Endothelial cell of umbilical vein (primary cell): ENCODE results near the gene VSIG10. TPM values are rescaled to one million over a fixed set of nuclear protein-coding genes. Genes with fewer than 3 reads are reported as not detected.

Source experiments
- BruUV-seq: library from RNA; stranded (reverse); fragments of 400-500 nt; replicated peaks from 2 replicates; lab custom pipeline; 2021; lab: Mats Ljungman, UMichigan
- CTCF ChIA-PET: fragments of 300-600, 350-600 bp; sonication (Branson Sonifier 250); formaldehyde crosslinking; loops from one replicate; lab custom pipeline; 2021; ENCODE audit warnings: antibody characterized with exemption, inconsistent platforms; lab: Charles Lee
- POLR2A ChIA-PET: fragments of 300-600, 350-600 bp; sonication (Branson Sonifier 250); formaldehyde crosslinking; loops from one replicate; lab custom pipeline; 2021; ENCODE audit warnings: antibody characterized with exemption, inconsistent platforms; lab: Charles Lee
- DNase-seq: peaks from one replicate; pipeline ENCODE4 v3.0.0-alpha.2; 2011; ENCODE audit warnings: low read depth, low spot score
- FAIRE-seq: peaks from 2 replicates; lab custom pipeline; 2011; peaks lifted over from hg19 to GRCh38; lab: Jason Lieb, UNC
- H2AFZ ChIP-seq: 2 replicates; pipeline ENCODE4 v1.6.0; 2012; ENCODE audit warnings: low read depth, low read length, control low read depth, inconsistent platforms
- H3K27ac ChIP-seq: 2 replicates; pipeline ENCODE4 v1.5.1; 2011; ENCODE audit warnings: low read depth, mild to moderate bottlenecking, control low read depth, low read length, moderate library complexity; ENCODE audit not compliant: insufficient read depth
- H3K27me3 ChIP-seq, 2 experiments: 2 replicates each; pipeline versions ENCODE4 v1.6.0 to v1.6.1; 2011; ENCODE audit warnings: low read length in 2 of 2, mixed read lengths in 1 of 2; ENCODE audit not compliant: control insufficient read depth in 2 of 2, insufficient read depth in 2 of 2
- H3K36me3 ChIP-seq, 2 experiments: 2 replicates in 1 of 2; 3 replicates in 1 of 2; pipeline ENCODE4 v1.5.1; 2011; ENCODE audit warnings: low read length in 2 of 2, mild to moderate bottlenecking in 1 of 2, moderate library complexity in 1 of 2; ENCODE audit not compliant: control insufficient read depth in 2 of 2, insufficient read depth in 2 of 2; ENCODE audit errors: extremely low read depth in 1 of 2
- H3K4me1 ChIP-seq: 3 replicates; pipeline ENCODE4 v1.5.1; 2011; ENCODE audit warnings: mild to moderate bottlenecking, low read length; ENCODE audit not compliant: control insufficient read depth, insufficient read depth; ENCODE audit errors: extremely low read depth
- H3K4me2 ChIP-seq: 2 replicates; pipeline ENCODE4 v1.6.1; 2011; ENCODE audit warnings: low read length, control low read depth, mixed read lengths; ENCODE audit not compliant: insufficient read depth
- H3K4me3 ChIP-seq, 3 experiments: fragments of 200-600 bp in 1 of 3; sonication (generic), shearing (Covaris generic) in 1 of 3; replicated peaks in 1 of 3; 2 replicates each; pipeline ENCODE4 v1.5.1; 2011 to 2016; ENCODE audit warnings: control low read depth in 3 of 3, low read length in 3 of 3, mild to moderate bottlenecking in 2 of 3, inconsistent platforms in 1 of 3, low read depth in 1 of 3, moderate library complexity in 1 of 3; ENCODE audit not compliant: insufficient read depth in 1 of 3
- H3K79me2 ChIP-seq: 2 replicates; pipeline ENCODE4 v1.6.0; 2012; ENCODE audit warnings: low read length, inconsistent platforms; ENCODE audit not compliant: control insufficient read depth, insufficient read depth
- H3K9ac ChIP-seq: replicated peaks from 2 replicates; pipeline ENCODE3; 2011; ENCODE audit warnings: low read length, control low read depth; ENCODE audit not compliant: insufficient read depth; ENCODE audit errors: extremely low read depth
- H3K9me1 ChIP-seq: replicated peaks from 3 replicates; pipeline ENCODE4 v1.6.0; 2011; ENCODE audit warnings: mild to moderate bottlenecking, low read length; ENCODE audit not compliant: control insufficient read depth, insufficient read depth; ENCODE audit errors: extremely low read depth
- H3K9me3 ChIP-seq: replicated peaks from 2 replicates; pipeline ENCODE4 v1.5.1; 2012; ENCODE audit warnings: low read length, inconsistent platforms; ENCODE audit not compliant: control insufficient read depth, insufficient read depth
- H4K20me1 ChIP-seq: replicated peaks from 2 replicates; pipeline ENCODE3; 2011; ENCODE audit warnings: mild to moderate bottlenecking, low read length; ENCODE audit not compliant: control insufficient read depth, insufficient read depth; ENCODE audit errors: extremely low read depth
- CTCF ChIP-seq, 2 donors: IDR thresholded peaks; 1 replicate in 1 of 2; 2 replicates in 1 of 2; pipeline ENCODE4 v1.5.1; 2011; ENCODE audit warnings: low read length in 2 of 2, mild to moderate bottlenecking in 2 of 2, moderate library complexity in 2 of 2, control low read depth in 1 of 2, inconsistent platforms in 1 of 2, low read depth in 1 of 2; ENCODE audit not compliant: insufficient read depth in 1 of 2; ENCODE audit errors: extremely low read depth in 1 of 2
- EZH2 ChIP-seq: IDR thresholded peaks from 2 replicates; pipeline ENCODE4 v1.6.1; 2012; ENCODE audit warnings: borderline replicate concordance, low read depth, mild to moderate bottlenecking, moderate library complexity, low read length, inconsistent platforms; ENCODE audit not compliant: severe bottlenecking
- FOS ChIP-seq: IDR thresholded peaks from 2 replicates; pipeline ENCODE4 v1.6.1; 2011; ENCODE audit warnings: mild to moderate bottlenecking, low read length, moderate library complexity, borderline replicate concordance; ENCODE audit not compliant: insufficient read depth
- GATA2 ChIP-seq: IDR thresholded peaks from 2 replicates; pipeline ENCODE4 v1.7.0; 2011; ENCODE audit warnings: low read depth, mild to moderate bottlenecking, moderate library complexity, mixed read lengths, low read length; ENCODE audit not compliant: insufficient read length, insufficient read depth
- JUN ChIP-seq: IDR thresholded peaks from 2 replicates; pipeline ENCODE4 v1.6.1; 2011; ENCODE audit warnings: borderline replicate concordance, low read depth; ENCODE audit not compliant: insufficient read length, insufficient read depth
- MAX ChIP-seq: IDR thresholded peaks from 2 replicates; pipeline ENCODE4 v1.6.1; 2011; ENCODE audit not compliant: insufficient read depth, insufficient read length
- MYC ChIP-seq: IDR thresholded peaks from one replicate; pipeline ENCODE4 v1.6.1; 2011; ENCODE audit warnings: mild to moderate bottlenecking, low read depth, low read length
- POLR2A ChIP-seq: IDR thresholded peaks from 2 replicates; pipeline ENCODE4 v1.6.1; 2012; ENCODE audit warnings: low read depth, mild to moderate bottlenecking, control low read depth, low read length
- POLR2AphosphoS5 ChIP-seq: IDR thresholded peaks from 2 replicates; pipeline ENCODE4 v1.6.1; 2012; ENCODE audit warnings: low read depth, mild to moderate bottlenecking, control low read depth, low read length, moderate library complexity; ENCODE audit not compliant: insufficient read depth
- dilution Hi-C: fragments of 300-500 bp; cut with MboI; formaldehyde crosslinking; loops from one replicate; pipeline ENCODE4 v1.15.0; 2019; ENCODE audit warnings: low sequenced_read_pairs; ENCODE audit not compliant: extremely low pct_ligation_motif_present
- intact Hi-C: fragments of 100-400 bp; cut with micrococcal nuclease; formaldehyde crosslinking; loops from one replicate; pipeline ENCODE4 v1.10.0; 2022
- polyA plus RNA-seq, 4 experiments: library from polyadenylated mRNA; depleted of rRNA in 3 of 4; stranded (reverse) in 3 of 4; unstranded in 1 of 4; fragments of >200 nt; gene quantifications; 2 replicates each; pipeline versions ENCODE4 v1.2.1 to v1.2.3, GENCODE V29; 2011 to 2012; ENCODE audit warnings: missing spikeins in 1 of 4
- total RNA-seq: library from RNA; stranded (reverse); gene quantifications from 2 replicates; pipeline ENCODE4 v1.2.3, GENCODE V29; 2021

Gene VSIG10
- total and polyA plus RNA-seq, 2 donors (not counting 3 experiments of a cell fraction or from before 2014, with no cell fraction given), result 16.3 to 38.4 TPM

DNA sequence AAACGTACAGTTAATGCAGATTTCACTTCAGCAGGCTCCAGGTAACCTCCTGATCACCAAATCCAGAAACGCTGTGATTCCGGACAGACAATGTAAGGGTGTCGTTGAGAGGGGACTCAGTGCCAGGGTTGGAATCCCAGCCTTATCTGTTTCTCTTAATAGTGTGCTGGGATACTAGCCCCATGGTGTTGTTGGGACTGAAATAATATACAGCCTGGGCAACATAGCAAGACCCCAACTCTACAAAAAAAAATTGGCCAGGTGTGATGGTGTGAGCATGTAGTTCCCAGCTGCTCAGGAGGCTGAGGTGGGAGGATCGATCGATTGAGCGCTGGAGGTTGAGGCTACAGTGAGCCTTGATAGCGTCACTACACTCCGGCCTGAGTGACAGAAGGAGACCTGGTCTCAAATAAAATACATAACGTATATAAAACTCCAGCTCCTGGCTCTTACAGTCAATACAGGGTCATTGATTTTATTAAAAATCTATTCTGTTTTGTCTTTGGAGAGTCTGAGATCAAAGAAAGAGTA is 33.4 kb upstream of the VSIG10 start:
- dilution Hi-C loops (no loop called here), intact Hi-C loops (loop anchor here (5.0 kb wide), 2 partner anchors 35 to 260 kb away; partner anchors contain the start of gene VSIG10)
- Histone ChIP-seq H3K4me3 (peak overlapping the region; percentile 30 to 82 (median 75)), H3K27me3 (no peaks in the 10 kb centered on the region), H2AFZ (no peak overlapping the region), H3K4me1 (peaks cover 4% of the 10 kb centered on the region), H3K9me1 (no peaks in the 10 kb centered on the region), H3K79me2 (peaks cover 15% of the 10 kb centered on the region), H3K4me2 (peak overlapping the region; percentile 77), H3K9me3 (no peaks in the 10 kb centered on the region), H4K20me1 (no peaks in the 10 kb centered on the region), H3K36me3 (peaks cover 6 to 14% of the 10 kb centered on the region in 2 experiments), H3K9ac (peak overlapping the region; percentile 72), H3K27ac (peak overlapping the region; percentile 49)
- BruUV-seq, result TSS peak; percentile 50
- DNase-seq (no peak), FAIRE-seq (no peak)
- CTCF ChIA-PET, result interaction anchor here (1.0 to 1.1 kb wide), 2 partner anchors 17 to 78 kb away, joined by 3 to 4 read pairs; no protein-coding TSS in a partner anchor
- POLR2A ChIA-PET, result no interaction called here
- TF ChIP-seq POLR2A (no peak), MYC (no peak), MAX (no peak), GATA2 (no peak), FOS (no peak), JUN (no peak), CTCF (IDR thresholded peaks at IDR 0.05; ENCODE audit: extremely low read depth in 1 of 2, insufficient read depth in 1 of 2, low read depth in 1 of 2, low read length in 2 of 2) (no peak), EZH2 (no peak), POLR2AphosphoS5 (no peak)
